PC-9 (cell line): Measurements from ENCODE around the gene TRAF1.

Experiments used
- EZH2 ChIP-seq: fragments of 200-600 bp; sonication (generic); IDR thresholded peaks from 2 replicates; pipeline ENCODE4 v1.8.0; 2017; ENCODE audit warnings: antibody characterized with exemption, low read depth
- TF ChIP-seq, protein P1 (sequence below): fragments of 200-600 bp; sonication (generic); conservative IDR thresholded peaks from 2 replicates; pipeline ENCODE4 v1.6.1; 2017; ENCODE audit warnings: mixed run types, antibody characterized with exemption, mild to moderate bottlenecking, moderate library complexity

DNA sequence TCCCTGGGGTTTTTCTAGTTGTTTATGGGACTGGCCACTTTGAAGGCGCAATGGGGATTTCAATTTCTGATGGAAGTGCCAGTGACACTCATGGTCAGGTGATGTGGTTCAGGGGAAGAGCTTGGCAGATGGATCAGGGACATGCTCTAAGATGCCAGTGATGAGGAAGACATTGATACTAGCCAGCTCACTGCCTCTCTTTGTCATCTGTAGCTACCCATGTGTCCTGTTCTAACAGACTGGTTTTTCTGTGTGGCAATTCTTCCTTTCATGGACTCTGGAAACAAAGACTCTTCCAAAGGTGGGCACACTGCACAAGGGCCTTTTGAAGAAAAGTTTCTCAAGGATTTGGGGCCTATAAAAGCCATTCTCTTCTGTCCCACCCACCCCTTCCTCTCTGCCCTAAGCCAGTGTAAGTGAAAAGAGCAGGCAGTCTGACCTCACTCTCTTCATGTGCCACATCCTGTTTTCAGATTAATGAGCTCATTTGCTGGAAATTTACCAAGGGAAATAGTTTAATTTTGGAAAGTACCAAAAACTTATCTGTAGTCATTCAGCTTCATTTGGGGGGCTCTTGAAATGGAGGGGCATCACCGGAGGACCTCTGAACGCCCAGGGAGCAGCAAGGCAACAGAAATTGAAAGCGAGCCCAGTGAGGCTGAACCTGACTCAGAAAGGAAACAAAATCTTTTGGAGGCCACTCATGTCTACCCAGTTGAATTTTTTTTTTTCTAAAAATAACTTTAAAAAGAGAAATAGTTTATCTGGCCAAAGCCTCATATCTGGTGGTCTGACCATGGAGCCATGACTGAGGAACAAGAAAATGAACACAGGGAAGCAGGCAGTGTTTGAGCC, 4.9 kb upstream of the TRAF1 start:
- TF ChIP-seq, protein P1, sequence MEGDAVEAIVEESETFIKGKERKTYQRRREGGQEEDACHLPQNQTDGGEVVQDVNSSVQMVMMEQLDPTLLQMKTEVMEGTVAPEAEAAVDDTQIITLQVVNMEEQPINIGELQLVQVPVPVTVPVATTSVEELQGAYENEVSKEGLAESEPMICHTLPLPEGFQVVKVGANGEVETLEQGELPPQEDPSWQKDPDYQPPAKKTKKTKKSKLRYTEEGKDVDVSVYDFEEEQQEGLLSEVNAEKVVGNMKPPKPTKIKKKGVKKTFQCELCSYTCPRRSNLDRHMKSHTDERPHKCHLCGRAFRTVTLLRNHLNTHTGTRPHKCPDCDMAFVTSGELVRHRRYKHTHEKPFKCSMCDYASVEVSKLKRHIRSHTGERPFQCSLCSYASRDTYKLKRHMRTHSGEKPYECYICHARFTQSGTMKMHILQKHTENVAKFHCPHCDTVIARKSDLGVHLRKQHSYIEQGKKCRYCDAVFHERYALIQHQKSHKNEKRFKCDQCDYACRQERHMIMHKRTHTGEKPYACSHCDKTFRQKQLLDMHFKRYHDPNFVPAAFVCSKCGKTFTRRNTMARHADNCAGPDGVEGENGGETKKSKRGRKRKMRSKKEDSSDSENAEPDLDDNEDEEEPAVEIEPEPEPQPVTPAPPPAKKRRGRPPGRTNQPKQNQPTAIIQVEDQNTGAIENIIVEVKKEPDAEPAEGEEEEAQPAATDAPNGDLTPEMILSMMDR: no peak
- no peak for TF ChIP-seq EZH2
